A549 treated with Mapracorat at 1 μM for 4 hours (cell line): ENCODE data around the gene INTS3. TPM values are rescaled to one million over a fixed set of nuclear protein-coding genes. Genes with fewer than 3 reads are reported as not detected.

Experiments
- total RNA-seq: library from RNA; stranded (reverse); fragments of 200-300 nt; extraction: Qiagen RNA extraction; gene quantifications from 5 replicates; pipeline ENCODE4 v1.2.3, GENCODE V29; 2022

INTS3 gene, protein sequence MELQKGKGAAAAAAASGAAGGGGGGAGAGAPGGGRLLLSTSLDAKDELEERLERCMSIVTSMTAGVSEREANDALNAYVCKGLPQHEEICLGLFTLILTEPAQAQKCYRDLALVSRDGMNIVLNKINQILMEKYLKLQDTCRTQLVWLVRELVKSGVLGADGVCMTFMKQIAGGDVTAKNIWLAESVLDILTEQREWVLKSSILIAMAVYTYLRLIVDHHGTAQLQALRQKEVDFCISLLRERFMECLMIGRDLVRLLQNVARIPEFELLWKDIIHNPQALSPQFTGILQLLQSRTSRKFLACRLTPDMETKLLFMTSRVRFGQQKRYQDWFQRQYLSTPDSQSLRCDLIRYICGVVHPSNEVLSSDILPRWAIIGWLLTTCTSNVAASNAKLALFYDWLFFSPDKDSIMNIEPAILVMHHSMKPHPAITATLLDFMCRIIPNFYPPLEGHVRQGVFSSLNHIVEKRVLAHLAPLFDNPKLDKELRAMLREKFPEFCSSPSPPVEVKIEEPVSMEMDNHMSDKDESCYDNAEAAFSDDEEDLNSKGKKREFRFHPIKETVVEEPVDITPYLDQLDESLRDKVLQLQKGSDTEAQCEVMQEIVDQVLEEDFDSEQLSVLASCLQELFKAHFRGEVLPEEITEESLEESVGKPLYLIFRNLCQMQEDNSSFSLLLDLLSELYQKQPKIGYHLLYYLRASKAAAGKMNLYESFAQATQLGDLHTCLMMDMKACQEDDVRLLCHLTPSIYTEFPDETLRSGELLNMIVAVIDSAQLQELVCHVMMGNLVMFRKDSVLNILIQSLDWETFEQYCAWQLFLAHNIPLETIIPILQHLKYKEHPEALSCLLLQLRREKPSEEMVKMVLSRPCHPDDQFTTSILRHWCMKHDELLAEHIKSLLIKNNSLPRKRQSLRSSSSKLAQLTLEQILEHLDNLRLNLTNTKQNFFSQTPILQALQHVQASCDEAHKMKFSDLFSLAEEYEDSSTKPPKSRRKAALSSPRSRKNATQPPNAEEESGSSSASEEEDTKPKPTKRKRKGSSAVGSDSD
- 16.0 to 19.9 TPM (median 18.2 TPM) in 5 replicates for total RNA-seq

GRCh38 chr1:153727463-153728304 lies at the start of gene INTS3:
Gene INTS3, plus strand, starts transcription at chr1:153728050. Its CDS starts 585 bp downstream, at chr1:153728635.

GRCh38 chr1:153678519-153679336 lies 49.1 kb upstream of the INTS3 start, which contains the start of gene NPR1:
Gene NPR1, plus strand, starts transcription at chr1:153678688. Its CDS starts 421 bp downstream, at chr1:153679109.

GRCh38 chr1:153774780-153775457 lies 47.1 kb downstream of the INTS3 start, which contains the start of gene SLC27A3:
Gene SLC27A3, plus strand, starts transcription at chr1:153775407. Its CDS starts 91 bp downstream, at chr1:153775498.

Other genes with a start within 250 kb of the INTS3 start
- gene S100A6, start 192.1 kb upstream of the INTS3 start, total RNA-seq: 3,270 to 3,628 TPM (median 3,480 TPM) in 5 replicates
- gene S100A5, start 187.1 kb upstream of the INTS3 start, total RNA-seq: 0.44 to 1.5 TPM (median 1.0 TPM) in 5 replicates
- 1,612 to 1,772 TPM (median 1,681 TPM) in 5 replicates for gene S100A4, start 182.2 kb upstream of the INTS3 start, total RNA-seq
- gene S100A3, start 178.8 kb upstream of the INTS3 start, total RNA-seq: 103 to 117 TPM (median 114 TPM) in 5 replicates
- 20.2 to 30.6 TPM (median 26.9 TPM) in 5 replicates for gene S100A2, start 162.2 kb upstream of the INTS3 start, total RNA-seq
- 481 to 560 TPM (median 517 TPM) in 5 replicates for gene S100A16, start 114.9 kb upstream of the INTS3 start, total RNA-seq
- 0.24 to 0.73 TPM (median 0.38 TPM) in 5 replicates for gene S100A14, start 111.7 kb upstream of the INTS3 start, total RNA-seq
- 169 to 188 TPM (median 172 TPM) in 5 replicates for gene S100A13, start 100.5 kb upstream of the INTS3 start, total RNA-seq
- 0.72 to 1.2 TPM (median 0.93 TPM) in 5 replicates for gene S100A1, start 99.6 kb upstream of the INTS3 start, total RNA-seq
- gene CHTOP, start 94.0 kb upstream of the INTS3 start, total RNA-seq: 68.7 to 84.2 TPM (median 77.0 TPM) in 5 replicates
- 57.2 to 64.5 TPM (median 57.6 TPM) in 5 replicates for gene SNAPIN, start 69.3 kb upstream of the INTS3 start, total RNA-seq
- gene ILF2, start 57.1 kb upstream of the INTS3 start, total RNA-seq: 265 to 306 TPM (median 270 TPM) in 5 replicates
- 1.2 to 2.1 TPM (median 1.6 TPM) in 5 replicates for gene NPR1, start 49.4 kb upstream of the INTS3 start, total RNA-seq
- 0.82 to 1.8 TPM (median 1.4 TPM) in 5 replicates for gene SLC27A3, start 47.4 kb downstream of the INTS3 start, total RNA-seq
- 9.0 to 11.2 TPM (median 9.2 TPM) in 5 replicates for gene GATAD2B, start 194.9 kb downstream of the INTS3 start, total RNA-seq
- gene DENND4B, start 218.7 kb downstream of the INTS3 start, total RNA-seq: 25.0 to 37.8 TPM (median 32.5 TPM) in 5 replicates
- 31.8 to 42.9 TPM (median 39.7 TPM) in 5 replicates for gene CRTC2, start 230.6 kb downstream of the INTS3 start, total RNA-seq
- gene SLC39A1, start 235.5 kb downstream of the INTS3 start, total RNA-seq: 148 to 165 TPM (median 161 TPM) in 5 replicates
- gene CREB3L4, start 239.9 kb downstream of the INTS3 start, total RNA-seq: 8.8 to 11.0 TPM (median 9.3 TPM) in 5 replicates
- 107 to 160 TPM (median 148 TPM) in 5 replicates for gene JTB, start 249.6 kb downstream of the INTS3 start, total RNA-seq